22Rv1 (cell line): ENCODE results near the gene RGS11.

Experiments used
- ZFX ChIP-seq: fragments of 450-650 bp; IDR thresholded peaks from 2 replicates; pipeline ENCODE4 v1.6.1; 2017; ENCODE audit warnings: antibody characterized with exemption, borderline replicate concordance
- TF ChIP-seq, protein P1 (sequence below): fragments of 450-650 bp; IDR thresholded peaks from 2 replicates; pipeline ENCODE4 v1.5.1; 2017; ENCODE audit warnings: mild to moderate bottlenecking

DNA sequence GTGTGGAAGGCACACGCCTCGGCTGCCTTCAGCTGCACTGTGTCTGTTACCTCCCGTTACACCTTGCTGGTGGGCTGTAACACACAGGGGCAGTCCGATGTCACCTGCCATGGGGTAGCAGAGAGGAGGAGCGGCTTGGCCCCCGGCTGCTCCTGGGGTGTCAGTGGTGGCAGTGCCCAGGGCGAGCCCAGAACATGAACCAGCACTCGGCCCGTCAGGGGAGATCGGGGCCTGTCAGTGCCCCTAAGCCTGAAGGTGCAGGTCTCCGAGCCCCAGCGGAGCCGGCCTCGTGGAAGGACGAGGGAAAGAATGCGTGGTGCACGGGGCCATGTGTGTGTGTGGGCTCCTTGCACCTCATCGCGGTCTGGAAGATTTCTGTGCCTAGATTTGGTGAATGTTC, 15.4 kb downstream of the RGS11 start:
- TF ChIP-seq, protein P1, sequence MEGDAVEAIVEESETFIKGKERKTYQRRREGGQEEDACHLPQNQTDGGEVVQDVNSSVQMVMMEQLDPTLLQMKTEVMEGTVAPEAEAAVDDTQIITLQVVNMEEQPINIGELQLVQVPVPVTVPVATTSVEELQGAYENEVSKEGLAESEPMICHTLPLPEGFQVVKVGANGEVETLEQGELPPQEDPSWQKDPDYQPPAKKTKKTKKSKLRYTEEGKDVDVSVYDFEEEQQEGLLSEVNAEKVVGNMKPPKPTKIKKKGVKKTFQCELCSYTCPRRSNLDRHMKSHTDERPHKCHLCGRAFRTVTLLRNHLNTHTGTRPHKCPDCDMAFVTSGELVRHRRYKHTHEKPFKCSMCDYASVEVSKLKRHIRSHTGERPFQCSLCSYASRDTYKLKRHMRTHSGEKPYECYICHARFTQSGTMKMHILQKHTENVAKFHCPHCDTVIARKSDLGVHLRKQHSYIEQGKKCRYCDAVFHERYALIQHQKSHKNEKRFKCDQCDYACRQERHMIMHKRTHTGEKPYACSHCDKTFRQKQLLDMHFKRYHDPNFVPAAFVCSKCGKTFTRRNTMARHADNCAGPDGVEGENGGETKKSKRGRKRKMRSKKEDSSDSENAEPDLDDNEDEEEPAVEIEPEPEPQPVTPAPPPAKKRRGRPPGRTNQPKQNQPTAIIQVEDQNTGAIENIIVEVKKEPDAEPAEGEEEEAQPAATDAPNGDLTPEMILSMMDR: no peak
- TF ChIP-seq ZFX: no peak
